Epithelial cell of proximal tubule (primary cell): ENCODE data around the gene MLH3. TPM values are rescaled to one million over a fixed set of nuclear protein-coding genes. Genes with fewer than 3 reads are reported as not detected.

Experiments
- DNase-seq: peaks from one replicate; pipeline ENCODE4 v3.0.0-alpha.2; 2011; ENCODE audit warnings: low read depth
- H3K4me3 ChIP-seq: 2 replicates; pipeline ENCODE4 v1.5.1; 2011; ENCODE audit warnings: low read depth, mild to moderate bottlenecking, low read length
- CTCF ChIP-seq: conservative IDR thresholded peaks from 2 replicates; pipeline ENCODE4 v1.5.1; 2012; ENCODE audit warnings: low read depth, mild to moderate bottlenecking, low read length
- total RNA-seq: library from RNA; depleted of rRNA; stranded (reverse); fragments of >200 nt; gene quantifications from 2 replicates; pipeline ENCODE4 v1.2.3, GENCODE V29; 2015

Gene MLH3
- total RNA-seq, 1 donor from 2014 or later, result 10.3 TPM

GRCh38 chr14:75023108-75023507 lies 28.2 kb downstream of the MLH3 start:
- DNase-seq, result no peak
- no peak overlapping the region for H3K4me3 ChIP-seq
- TF ChIP-seq CTCF, result no peak

DNA sequence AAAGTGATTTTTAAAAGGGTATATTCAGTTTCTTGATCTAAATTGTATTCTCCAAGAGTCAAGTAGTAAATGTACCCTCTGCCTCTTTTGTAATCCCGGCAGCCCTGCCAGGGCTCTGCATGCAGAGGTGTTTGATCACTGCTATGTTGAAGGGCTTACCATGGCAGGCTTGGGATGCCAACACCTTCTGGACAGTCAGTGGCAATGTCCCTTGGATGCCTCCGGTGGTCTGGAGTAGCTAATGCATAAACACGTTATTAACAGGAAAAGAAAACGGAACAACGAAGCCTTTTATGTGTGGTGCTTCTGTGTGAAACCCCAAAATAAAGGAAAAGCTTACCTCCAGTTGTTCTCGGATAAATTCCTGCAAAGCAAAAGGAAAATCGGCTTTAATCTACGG lies 28.6 kb downstream of the MLH3 start:
- no peak for DNase-seq
- peak; percentile 43 for TF ChIP-seq CTCF
- no peak overlapping the region for H3K4me3 ChIP-seq

DNA sequence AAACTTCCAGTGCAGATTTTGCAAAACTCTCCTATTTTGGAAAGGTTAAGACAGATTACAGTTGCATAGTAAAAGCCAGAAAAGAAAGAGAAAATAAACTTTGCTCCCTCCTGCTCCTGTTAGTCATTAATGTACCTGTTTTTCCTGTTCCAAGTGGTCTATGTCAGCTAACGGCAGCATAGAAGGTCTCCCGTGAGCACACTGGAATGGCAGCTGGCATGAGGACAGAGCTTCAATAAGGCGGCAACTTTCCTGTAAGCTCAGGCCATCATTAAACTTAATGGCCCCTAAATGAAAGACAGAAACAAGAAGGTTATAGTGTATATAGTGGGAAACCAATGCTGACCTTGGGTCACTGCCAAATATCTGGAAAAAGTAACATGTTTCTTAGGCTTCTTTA lies 32.6 kb downstream of the MLH3 start:
- no peak for DNase-seq
- H3K4me3 ChIP-seq, result no peak overlapping the region
- no peak for TF ChIP-seq CTCF

DNA sequence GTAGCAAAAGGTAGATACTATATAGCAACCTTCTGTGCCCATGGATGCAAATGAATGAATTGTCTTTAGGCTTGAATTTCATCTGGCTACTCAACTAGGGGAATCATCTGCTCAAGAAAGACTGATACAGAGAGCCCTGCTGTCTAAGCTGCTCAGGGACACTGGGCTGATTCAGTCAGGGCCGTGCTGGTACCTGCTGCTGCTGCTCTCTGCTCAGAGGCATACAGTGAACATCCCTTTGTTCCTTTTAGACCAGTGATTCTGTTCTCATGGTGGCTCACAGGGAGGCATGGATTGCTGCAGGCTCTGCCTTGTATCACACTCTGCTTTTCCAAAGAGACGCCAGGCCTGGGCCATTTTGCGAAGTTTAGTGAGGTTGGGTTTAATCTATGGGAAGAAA lies 34.5 kb downstream of the MLH3 start:
- no peak for TF ChIP-seq CTCF
- DNase-seq, result no peak
- H3K4me3 ChIP-seq, result no peak overlapping the region

DNA sequence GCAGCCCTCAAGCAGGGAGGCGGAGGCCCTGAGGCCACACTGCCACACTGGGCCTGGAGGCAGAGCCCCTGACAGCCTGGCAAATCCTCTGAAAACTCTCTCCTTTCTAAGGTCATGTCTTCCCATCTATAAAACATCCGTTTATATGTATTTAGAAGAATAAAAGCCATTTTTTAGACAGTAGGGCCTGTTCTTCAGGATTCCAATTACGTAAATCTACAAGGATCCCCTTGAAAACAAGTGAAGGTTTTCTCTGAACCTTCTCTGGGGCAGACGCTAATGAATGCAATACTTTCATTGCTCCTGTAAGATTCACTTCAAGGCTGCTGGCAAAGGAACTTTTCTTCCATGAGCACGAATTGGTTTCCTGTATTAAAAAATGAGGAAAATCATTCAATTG lies 35.8 kb downstream of the MLH3 start:
- DNase-seq, result no peak
- no peak for TF ChIP-seq CTCF
- H3K4me3 ChIP-seq, result no peak overlapping the region

- no peak for TF ChIP-seq CTCF
- H3K4me3 ChIP-seq, result no peak overlapping the region
Measured at GRCh38 chr14:75013290-75013689, 38.0 kb downstream of the MLH3 start.

GRCh38 chr14:75011356-75011994 lies 39.8 kb downstream of the MLH3 start:
- DNase-seq, result no peak
- no peak overlapping the region for H3K4me3 ChIP-seq
- TF ChIP-seq CTCF, result no peak

More at GRCh38 chr14:75013290-75013689, 38.0 kb downstream of the MLH3 start:
- no peak for DNase-seq
